ENCODE measurements around the gene SOCS6.

Gene SOCS6

DNA sequence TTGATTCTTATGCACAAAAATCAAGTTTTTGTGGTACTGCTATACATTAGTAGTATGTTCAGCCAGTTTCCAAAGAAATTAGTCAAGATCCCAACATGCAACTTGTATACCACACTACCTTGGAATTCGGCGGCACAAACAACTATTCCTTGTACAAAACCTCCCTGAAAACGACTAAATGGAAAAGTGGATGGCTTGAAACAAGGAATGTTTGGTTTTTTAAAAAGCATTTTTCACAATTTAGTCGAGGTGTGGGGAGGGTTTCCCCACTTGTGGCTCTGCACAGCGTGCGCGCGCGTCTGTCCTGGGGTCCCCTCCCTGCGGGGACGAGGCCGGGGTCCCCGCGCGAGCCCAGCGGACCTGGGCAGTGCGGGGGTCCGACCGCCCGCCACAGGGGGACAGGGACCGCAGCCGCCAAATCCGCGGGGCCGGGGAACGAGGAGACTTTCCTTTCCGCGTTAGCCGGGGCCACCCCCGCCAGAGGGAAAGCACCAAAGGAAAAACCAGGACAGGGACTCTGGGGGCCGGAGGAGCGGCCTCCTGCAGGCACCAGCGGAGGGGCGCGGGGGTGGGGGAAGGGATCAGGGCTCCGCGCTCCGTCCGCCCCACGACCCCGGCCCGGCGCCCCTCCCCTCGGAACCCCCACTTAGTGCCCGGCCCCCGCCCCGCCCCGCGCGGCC is 534 bp upstream of the SOCS6 start:
- Histone ChIP-seq H3K36me3 (ENCODE audit: control insufficient read depth, insufficient read depth, low read length) (no peaks in the 10 kb centered on the region), H3K4me1 (ENCODE audit: control insufficient read depth, insufficient read depth, low read length) (peaks cover 10% of the 10 kb centered on the region), H3K27ac (ENCODE audit: insufficient read depth, low read depth, low read length, poor library complexity, severe bottlenecking) (no peak overlapping the region), H3K9me3 (ENCODE audit: control insufficient read depth, low read length) (no peaks in the 10 kb centered on the region), H3K4me3 (ENCODE audit: insufficient read depth, low read depth, low read length) (peak overlapping the region; percentile 67), H3K27me3 (ENCODE audit: control insufficient read depth, insufficient read depth, low read length, poor library complexity, severe bottlenecking) (peaks cover 4% of the 10 kb centered on the region)
- WGBS, 2 experiments: 3% methylated on average over 50 of the region's 50 CpGs

DNA sequence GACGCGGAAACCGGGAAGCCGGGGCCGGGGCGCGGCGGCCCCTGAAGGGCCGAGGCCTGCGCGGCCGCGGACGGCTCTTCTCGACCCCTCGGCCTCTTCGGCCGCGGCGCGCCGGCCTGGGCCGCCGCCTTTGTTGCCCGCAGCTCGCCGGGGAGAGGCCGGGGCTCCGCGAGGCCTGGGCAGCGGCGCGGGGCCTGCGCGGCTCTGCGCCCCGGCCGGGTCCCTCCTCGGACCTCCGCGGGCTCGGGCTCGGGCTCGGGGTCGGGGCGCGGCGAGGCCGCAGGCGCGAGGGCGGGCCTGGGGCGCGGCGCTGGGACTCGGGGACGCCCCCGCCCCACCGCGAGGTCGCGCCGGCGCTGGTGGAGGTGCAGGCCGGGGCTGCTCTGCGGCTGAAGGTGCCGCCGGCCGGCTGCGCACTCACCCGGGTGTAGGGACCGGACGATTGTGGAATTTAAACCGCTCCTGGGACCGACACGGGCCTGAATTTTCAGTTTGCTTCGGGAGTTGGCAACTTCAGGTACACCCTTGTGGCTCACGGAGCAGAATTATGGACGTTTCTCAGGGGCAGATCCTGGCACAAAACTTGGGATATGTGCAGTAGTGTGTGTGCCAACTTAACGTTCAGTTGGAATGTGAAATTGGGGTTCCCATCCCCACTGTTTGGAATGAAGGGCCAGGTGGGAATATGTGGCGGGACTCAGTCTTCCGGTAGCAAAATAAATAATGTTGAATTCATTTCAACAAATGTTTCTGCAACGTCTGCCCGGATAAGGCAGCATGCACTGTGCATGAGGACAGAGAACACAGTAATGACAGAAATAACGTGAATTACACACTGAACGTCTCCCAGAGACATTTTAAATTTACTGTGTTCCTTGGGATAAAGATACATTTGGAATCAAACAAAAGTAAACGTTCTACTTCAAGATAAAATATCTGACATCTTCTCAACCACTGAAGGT is 787 bp downstream of the SOCS6 start:
- WGBS, 2 experiments: 1 to 2% methylated on average over 87 of the region's 87 CpGs
- H3K4me3 ChIP-seq (ENCODE audit: insufficient read depth, low read depth, low read length): peak overlapping the region; percentile 67
- peaks cover 13% of the 10 kb centered on the region for H3K4me1 ChIP-seq (ENCODE audit: control insufficient read depth, insufficient read depth, low read length)
- no peaks in the 10 kb centered on the region for H3K36me3 ChIP-seq (ENCODE audit: control insufficient read depth, insufficient read depth, low read length)
- H3K27ac ChIP-seq (ENCODE audit: insufficient read depth, low read depth, low read length, poor library complexity, severe bottlenecking): peak overlapping the region; percentile 26
- peaks cover 4% of the 10 kb centered on the region for H3K27me3 ChIP-seq (ENCODE audit: control insufficient read depth, insufficient read depth, low read length, poor library complexity, severe bottlenecking)
- no peaks in the 10 kb centered on the region for H3K9me3 ChIP-seq (ENCODE audit: control insufficient read depth, low read length)

GRCh38 chr18:70290482-70291294 is 1.8 kb downstream of the SOCS6 start:
- Histone ChIP-seq H3K4me3 (ENCODE audit: insufficient read depth, low read depth, low read length) (peak overlapping the region; percentile 67), H3K27me3 (ENCODE audit: control insufficient read depth, insufficient read depth, low read length, poor library complexity, severe bottlenecking) (peaks cover 4% of the 10 kb centered on the region), H3K9me3 (ENCODE audit: control insufficient read depth, low read length) (no peaks in the 10 kb centered on the region), H3K4me1 (ENCODE audit: control insufficient read depth, insufficient read depth, low read length) (peaks cover 16% of the 10 kb centered on the region), H3K36me3 (ENCODE audit: control insufficient read depth, insufficient read depth, low read length) (no peaks in the 10 kb centered on the region), H3K27ac (ENCODE audit: insufficient read depth, low read depth, low read length, poor library complexity, severe bottlenecking) (no peak overlapping the region)
- 55 to 67% methylated on average over 11 of the region's 11 CpGs for WGBS, 2 experiments

- H3K27ac ChIP-seq (ENCODE audit: insufficient read depth, low read depth, low read length, poor library complexity, severe bottlenecking): no peak overlapping the region
- no peaks in the 10 kb centered on the region for H3K9me3 ChIP-seq (ENCODE audit: control insufficient read depth, low read length)
- peaks cover 21% of the 10 kb centered on the region for H3K4me1 ChIP-seq (ENCODE audit: control insufficient read depth, insufficient read depth, low read length)
- H3K4me3 ChIP-seq (ENCODE audit: insufficient read depth, low read depth, low read length): no peak overlapping the region
- H3K27me3 ChIP-seq (ENCODE audit: control insufficient read depth, insufficient read depth, low read length, poor library complexity, severe bottlenecking): peaks cover 4% of the 10 kb centered on the region
- H3K36me3 ChIP-seq (ENCODE audit: control insufficient read depth, insufficient read depth, low read length): no peaks in the 10 kb centered on the region
- 85 to 86% methylated on average over 2 of the region's 2 CpGs for WGBS, 2 experiments
These were observed 2.4 kb downstream of the SOCS6 start for GRCh38 chr18:70291295-70291574.

DNA sequence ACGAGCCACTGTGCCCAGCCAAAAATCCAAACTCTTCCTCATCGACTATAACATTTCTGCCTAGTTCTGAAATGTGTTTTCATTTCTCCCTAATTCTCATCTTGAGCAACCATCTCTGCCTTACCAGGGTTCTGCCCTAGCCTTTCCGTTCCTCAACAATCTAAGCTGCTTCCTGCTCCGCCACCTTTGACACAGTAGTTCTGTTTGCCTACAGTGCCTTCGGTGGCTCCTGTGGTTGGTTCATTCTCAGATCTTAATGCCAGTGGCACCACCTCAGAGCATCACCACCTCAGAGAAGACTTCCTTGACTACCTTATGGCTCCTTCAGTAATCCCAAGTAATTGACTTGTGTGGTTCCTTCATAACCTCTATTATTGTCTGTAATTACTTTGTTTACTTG is 3.8 kb downstream of the SOCS6 start:
- peaks cover 4% of the 10 kb centered on the region for H3K27me3 ChIP-seq (ENCODE audit: control insufficient read depth, insufficient read depth, low read length, poor library complexity, severe bottlenecking)
- 94 to 96% methylated on average over 5 of the region's 5 CpGs for WGBS, 2 experiments
- H3K36me3 ChIP-seq (ENCODE audit: control insufficient read depth, insufficient read depth, low read length): no peaks in the 10 kb centered on the region
- H3K27ac ChIP-seq (ENCODE audit: insufficient read depth, low read depth, low read length, poor library complexity, severe bottlenecking): no peak overlapping the region
- peaks cover 22% of the 10 kb centered on the region for H3K4me1 ChIP-seq (ENCODE audit: control insufficient read depth, insufficient read depth, low read length)
- no peaks in the 10 kb centered on the region for H3K9me3 ChIP-seq (ENCODE audit: control insufficient read depth, low read length)
- H3K4me3 ChIP-seq (ENCODE audit: insufficient read depth, low read depth, low read length): no peak overlapping the region

- Histone ChIP-seq H3K4me3 (ENCODE audit: insufficient read depth, low read depth, low read length) (no peak overlapping the region), H3K27me3 (ENCODE audit: control insufficient read depth, insufficient read depth, low read length, poor library complexity, severe bottlenecking) (peaks cover 2% of the 10 kb centered on the region), H3K27ac (ENCODE audit: insufficient read depth, low read depth, low read length, poor library complexity, severe bottlenecking) (no peak overlapping the region), H3K9me3 (ENCODE audit: control insufficient read depth, low read length) (no peaks in the 10 kb centered on the region), H3K4me1 (ENCODE audit: control insufficient read depth, insufficient read depth, low read length) (peaks cover 22% of the 10 kb centered on the region), H3K36me3 (ENCODE audit: control insufficient read depth, insufficient read depth, low read length) (no peaks in the 10 kb centered on the region)
- WGBS, 2 experiments: 92 to 97% methylated on average over 2 to 3 of the region's 3 CpGs
These were observed 4.3 kb downstream of the SOCS6 start for GRCh38 chr18:70293166-70293565.

GRCh38 chr18:70294471-70295191 is 5.8 kb downstream of the SOCS6 start:
- no peaks in the 10 kb centered on the region for H3K27me3 ChIP-seq (ENCODE audit: control insufficient read depth, insufficient read depth, low read length, poor library complexity, severe bottlenecking)
- no peak overlapping the region for H3K4me3 ChIP-seq (ENCODE audit: insufficient read depth, low read depth, low read length)
- no peaks in the 10 kb centered on the region for H3K9me3 ChIP-seq (ENCODE audit: control insufficient read depth, low read length)
- H3K4me1 ChIP-seq (ENCODE audit: control insufficient read depth, insufficient read depth, low read length): peaks cover 22% of the 10 kb centered on the region
- WGBS, 2 experiments: 90 to 96% methylated on average over 5 of the region's 5 CpGs
- no peaks in the 10 kb centered on the region for H3K36me3 ChIP-seq (ENCODE audit: control insufficient read depth, insufficient read depth, low read length)
- peak overlapping the region; percentile 5 for H3K27ac ChIP-seq (ENCODE audit: insufficient read depth, low read depth, low read length, poor library complexity, severe bottlenecking)

- WGBS, 2 experiments: 87 to 89% methylated on average over 8 of the region's 8 CpGs
- H3K27ac ChIP-seq (ENCODE audit: insufficient read depth, low read depth, low read length, poor library complexity, severe bottlenecking): no peak overlapping the region
These were observed 6.6 kb downstream of the SOCS6 start for GRCh38 chr18:70295192-70296188.

GRCh38 chr18:70296289-70296688 is 7.4 kb downstream of the SOCS6 start:
- 80 to 87% methylated on average over 10 of the region's 10 CpGs for WGBS, 2 experiments
- Histone ChIP-seq H3K27ac (ENCODE audit: insufficient read depth, low read depth, low read length, poor library complexity, severe bottlenecking) (no peak overlapping the region), H3K4me3 (ENCODE audit: insufficient read depth, low read depth, low read length) (no peak overlapping the region), H3K4me1 (ENCODE audit: control insufficient read depth, insufficient read depth, low read length) (peaks cover 12% of the 10 kb centered on the region), H3K9me3 (ENCODE audit: control insufficient read depth, low read length) (no peaks in the 10 kb centered on the region), H3K36me3 (ENCODE audit: control insufficient read depth, insufficient read depth, low read length) (no peaks in the 10 kb centered on the region), H3K27me3 (ENCODE audit: control insufficient read depth, insufficient read depth, low read length, poor library complexity, severe bottlenecking) (no peaks in the 10 kb centered on the region)

More at GRCh38 chr18:70295192-70296188, 6.6 kb downstream of the SOCS6 start:
- peaks cover 20% of the 10 kb centered on the region for H3K4me1 ChIP-seq (ENCODE audit: control insufficient read depth, insufficient read depth, low read length)
- no peaks in the 10 kb centered on the region for H3K27me3 ChIP-seq (ENCODE audit: control insufficient read depth, insufficient read depth, low read length, poor library complexity, severe bottlenecking)
- H3K4me3 ChIP-seq (ENCODE audit: insufficient read depth, low read depth, low read length): no peak overlapping the region
- no peaks in the 10 kb centered on the region for H3K9me3 ChIP-seq (ENCODE audit: control insufficient read depth, low read length)
- H3K36me3 ChIP-seq (ENCODE audit: control insufficient read depth, insufficient read depth, low read length): no peaks in the 10 kb centered on the region

Measured in ectodermal cell (in vitro differentiated cells).